K562 (cell line): ENCODE data around the gene LGR6.

ENCODE experiments used
- FOXM1 ChIP-seq, 2 experiments: fragments of 450-650 bp in 1 of 2; sonication (generic) in 1 of 2; formaldehyde crosslinking in 1 of 2; IDR thresholded peaks; 2 replicates each; pipeline versions ENCODE4 v1.6.1 to v1.9.0; 2017 to 2022; ENCODE audit warnings: low read depth in 2 of 2, mild to moderate bottlenecking in 2 of 2, missing genetic modification reagents in 1 of 2, moderate library complexity in 1 of 2
- POLR2A ChIP-seq: fragments of 450-650 bp; conservative IDR thresholded peaks from 2 replicates; pipeline ENCODE4 v1.6.1; 2016
- SIN3A ChIP-seq, 2 experiments: fragments of 150-350 bp in 1 of 2; IDR thresholded peaks; 2 replicates each; pipeline ENCODE4 v1.6.1; 2011 to 2016; ENCODE audit warnings: borderline replicate concordance in 2 of 2, low read depth in 2 of 2, low read length in 2 of 2, mild to moderate bottlenecking in 2 of 2, moderate library complexity in 2 of 2; ENCODE audit not compliant: control insufficient read depth in 1 of 2
- TEAD2 ChIP-seq: fragments of 450-650 bp; IDR thresholded peaks from 2 replicates; pipeline ENCODE4 v1.6.1; 2016; ENCODE audit warnings: missing genetic modification characterization, control low read depth, missing compliant biosample characterization
- TF ChIP-seq, protein P1 (sequence below), 3 experiments: IDR thresholded peaks in 2 of 3; conservative IDR thresholded peaks in 1 of 3; 2 replicates each; pipeline ENCODE4 v1.5.1; 2011 to 2012; ENCODE audit warnings: low read length in 3 of 3, mild to moderate bottlenecking in 3 of 3, control low read depth in 2 of 3, improper control_type of control experiment in 1 of 3, inconsistent platforms in 1 of 3, low read depth in 1 of 3, mixed read lengths in 1 of 3, moderate library complexity in 1 of 3; ENCODE audit not compliant: insufficient read depth in 2 of 3
- TF ChIP-seq, protein P2 (sequence below): fragments of 450-650 bp; formaldehyde crosslinking; IDR thresholded peaks from 2 replicates; pipeline ENCODE4 v1.4.0; 2020; ENCODE audit warnings: mild to moderate bottlenecking, moderate library complexity

DNA sequence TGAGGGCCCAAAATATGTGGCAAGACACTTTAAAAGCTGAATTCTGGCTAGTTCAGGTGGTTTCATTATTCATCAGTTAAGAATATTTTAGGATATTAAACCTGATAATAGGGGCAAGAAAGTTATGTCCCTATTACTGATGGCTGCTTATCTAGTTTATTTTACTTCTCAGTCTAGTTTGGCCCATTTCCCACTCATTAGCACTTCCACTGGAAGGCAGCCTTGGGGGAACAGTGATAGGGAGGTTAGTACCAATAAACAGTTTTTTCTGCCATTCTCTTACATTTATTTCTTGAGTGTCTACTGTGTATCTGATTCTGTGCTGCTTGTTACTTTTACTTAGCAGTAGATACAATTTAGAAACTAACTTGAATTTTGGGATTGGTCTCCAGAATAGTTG, 163.9 kb downstream of the LGR6 start:
- TF ChIP-seq SIN3A (IDR thresholded peaks at IDR 0.05; ENCODE audit: borderline replicate concordance in 2 of 2, control insufficient read depth in 1 of 2, low read depth in 2 of 2, low read length in 2 of 2) (no peak), POLR2A (no peak), TEAD2 (tag) (no peak), FOXM1 (IDR thresholded peaks at IDR 0.05; ENCODE audit: low read depth) (no peak), FOXM1 (CRISPR knock-in tag; IDR thresholded peaks at IDR 0.05; ENCODE audit: low read depth) (no peak)
- TF ChIP-seq, protein P1, sequence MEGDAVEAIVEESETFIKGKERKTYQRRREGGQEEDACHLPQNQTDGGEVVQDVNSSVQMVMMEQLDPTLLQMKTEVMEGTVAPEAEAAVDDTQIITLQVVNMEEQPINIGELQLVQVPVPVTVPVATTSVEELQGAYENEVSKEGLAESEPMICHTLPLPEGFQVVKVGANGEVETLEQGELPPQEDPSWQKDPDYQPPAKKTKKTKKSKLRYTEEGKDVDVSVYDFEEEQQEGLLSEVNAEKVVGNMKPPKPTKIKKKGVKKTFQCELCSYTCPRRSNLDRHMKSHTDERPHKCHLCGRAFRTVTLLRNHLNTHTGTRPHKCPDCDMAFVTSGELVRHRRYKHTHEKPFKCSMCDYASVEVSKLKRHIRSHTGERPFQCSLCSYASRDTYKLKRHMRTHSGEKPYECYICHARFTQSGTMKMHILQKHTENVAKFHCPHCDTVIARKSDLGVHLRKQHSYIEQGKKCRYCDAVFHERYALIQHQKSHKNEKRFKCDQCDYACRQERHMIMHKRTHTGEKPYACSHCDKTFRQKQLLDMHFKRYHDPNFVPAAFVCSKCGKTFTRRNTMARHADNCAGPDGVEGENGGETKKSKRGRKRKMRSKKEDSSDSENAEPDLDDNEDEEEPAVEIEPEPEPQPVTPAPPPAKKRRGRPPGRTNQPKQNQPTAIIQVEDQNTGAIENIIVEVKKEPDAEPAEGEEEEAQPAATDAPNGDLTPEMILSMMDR (IDR thresholded peaks at IDR 0.05 in 2 of 3, conservative IDR thresholded peaks at IDR 0.05 in 1 of 3; ENCODE audit: insufficient read depth in 2 of 3, low read depth in 1 of 3, low read length in 3 of 3), result no peak
- TF ChIP-seq, protein P2, sequence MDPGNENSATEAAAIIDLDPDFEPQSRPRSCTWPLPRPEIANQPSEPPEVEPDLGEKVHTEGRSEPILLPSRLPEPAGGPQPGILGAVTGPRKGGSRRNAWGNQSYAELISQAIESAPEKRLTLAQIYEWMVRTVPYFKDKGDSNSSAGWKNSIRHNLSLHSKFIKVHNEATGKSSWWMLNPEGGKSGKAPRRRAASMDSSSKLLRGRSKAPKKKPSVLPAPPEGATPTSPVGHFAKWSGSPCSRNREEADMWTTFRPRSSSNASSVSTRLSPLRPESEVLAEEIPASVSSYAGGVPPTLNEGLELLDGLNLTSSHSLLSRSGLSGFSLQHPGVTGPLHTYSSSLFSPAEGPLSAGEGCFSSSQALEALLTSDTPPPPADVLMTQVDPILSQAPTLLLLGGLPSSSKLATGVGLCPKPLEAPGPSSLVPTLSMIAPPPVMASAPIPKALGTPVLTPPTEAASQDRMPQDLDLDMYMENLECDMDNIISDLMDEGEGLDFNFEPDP (CRISPR knock-in tag), result no peak
